ENCODE results near the gene ADORA1.

DNA sequence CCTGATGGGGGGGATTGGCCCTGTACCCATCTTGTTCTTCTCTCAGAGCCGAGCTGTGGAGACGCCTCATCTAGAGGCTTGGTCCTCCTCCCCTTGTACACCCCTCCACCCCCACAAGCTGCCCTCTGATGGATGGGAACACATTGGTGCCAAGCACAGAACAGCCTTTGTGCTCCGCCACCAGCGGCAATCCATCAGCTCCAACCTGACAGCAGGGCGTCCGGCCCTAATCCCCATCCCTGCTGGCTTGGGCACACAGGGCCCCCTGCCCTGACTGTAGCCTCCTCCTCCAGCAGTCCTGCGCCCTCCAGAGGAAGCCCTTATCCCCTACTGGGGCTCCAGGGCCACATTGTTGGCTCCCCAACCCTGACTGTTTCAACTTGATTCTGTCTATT, 37.9 kb upstream of the ADORA1 start:
- TF ChIP-seq, protein P1, sequence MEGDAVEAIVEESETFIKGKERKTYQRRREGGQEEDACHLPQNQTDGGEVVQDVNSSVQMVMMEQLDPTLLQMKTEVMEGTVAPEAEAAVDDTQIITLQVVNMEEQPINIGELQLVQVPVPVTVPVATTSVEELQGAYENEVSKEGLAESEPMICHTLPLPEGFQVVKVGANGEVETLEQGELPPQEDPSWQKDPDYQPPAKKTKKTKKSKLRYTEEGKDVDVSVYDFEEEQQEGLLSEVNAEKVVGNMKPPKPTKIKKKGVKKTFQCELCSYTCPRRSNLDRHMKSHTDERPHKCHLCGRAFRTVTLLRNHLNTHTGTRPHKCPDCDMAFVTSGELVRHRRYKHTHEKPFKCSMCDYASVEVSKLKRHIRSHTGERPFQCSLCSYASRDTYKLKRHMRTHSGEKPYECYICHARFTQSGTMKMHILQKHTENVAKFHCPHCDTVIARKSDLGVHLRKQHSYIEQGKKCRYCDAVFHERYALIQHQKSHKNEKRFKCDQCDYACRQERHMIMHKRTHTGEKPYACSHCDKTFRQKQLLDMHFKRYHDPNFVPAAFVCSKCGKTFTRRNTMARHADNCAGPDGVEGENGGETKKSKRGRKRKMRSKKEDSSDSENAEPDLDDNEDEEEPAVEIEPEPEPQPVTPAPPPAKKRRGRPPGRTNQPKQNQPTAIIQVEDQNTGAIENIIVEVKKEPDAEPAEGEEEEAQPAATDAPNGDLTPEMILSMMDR (conservative IDR thresholded peaks at IDR 0.05; ENCODE audit: low read length): no peak
- TF ChIP-seq EZH2phosphoT487 (IDR thresholded peaks at IDR 0.05; ENCODE audit: borderline replicate concordance, low read depth, low read length): no peak
